ENCODE results near the gene CYFIP2. TPM values are rescaled to one million over a fixed set of nuclear protein-coding genes. Genes with fewer than 3 reads are reported as not detected.

The CYFIP2 gene
- total RNA-seq, 1 experiment from 2014 or later, result 74.7 TPM

GRCh38 chr5:157252711-157253465 is 13.0 kb upstream of the CYFIP2 start:
- Histone ChIP-seq H2BK5ac (ENCODE audit: insufficient read length, low read length) (no peak overlapping the region), H4K91ac (ENCODE audit: insufficient read length, low read depth, low read length) (no peak overlapping the region), H4K5ac (ENCODE audit: insufficient read length, low read depth, low read length) (no peak overlapping the region), H3K9ac (ENCODE audit: extremely low read depth, insufficient read length, low read length) (no peak overlapping the region), H3K23ac (ENCODE audit: insufficient read length, low read depth, low read length) (no peak overlapping the region), H3K18ac (ENCODE audit: insufficient read length, low read depth, low read length) (no peak overlapping the region), H2AK5ac (ENCODE audit: insufficient read length, low read length) (no peak overlapping the region), H4K20me1 (ENCODE audit: control insufficient read depth, insufficient read depth, insufficient read length) (no peaks in the 10 kb centered on the region), H2BK20ac (ENCODE audit: low read depth, low read length, poor library complexity, severe bottlenecking) (no peak overlapping the region), H3K4me2 (ENCODE audit: insufficient read depth, insufficient read length, low read length) (no peak overlapping the region), H2BK15ac (ENCODE audit: low read depth, low read length) (no peak overlapping the region), H2BK12ac (ENCODE audit: insufficient read length, low read depth, low read length) (no peak overlapping the region), H3K4me1 (ENCODE audit: insufficient read depth, low read length) (no peaks in the 10 kb centered on the region), H3T11ph (ENCODE audit: low read length) (no peak overlapping the region), H3K27ac (ENCODE audit: insufficient read length, low read depth, low read length) (no peak overlapping the region), H3K56ac (ENCODE audit: insufficient read length, low read depth, low read length) (no peak overlapping the region), H3K14ac (ENCODE audit: insufficient read depth, low read length) (no peak overlapping the region), H2AFZ (ENCODE audit: low read length) (no peak overlapping the region), H3K4ac (ENCODE audit: low read depth, low read length) (no peak overlapping the region), H2BK120ac (ENCODE audit: low read depth, low read length, poor library complexity, severe bottlenecking) (no peak overlapping the region), H3K27me3 (ENCODE audit: insufficient read depth, low read length) (no peaks in the 10 kb centered on the region), H3K23me2 (ENCODE audit: insufficient read length, low read depth, low read length, poor library complexity, severe bottlenecking) (no peaks in the 10 kb centered on the region), H3K79me1 (ENCODE audit: insufficient read depth, low read depth, low read length, poor library complexity, severe bottlenecking) (no peaks in the 10 kb centered on the region), H4K8ac (replicated peaks; ENCODE audit: insufficient read length, low read depth, low read length) (no peak overlapping the region), H3K79me2 (ENCODE audit: insufficient read depth, low read length) (no peaks in the 10 kb centered on the region), H3K9me3 (ENCODE audit: control insufficient read depth, low read depth, low read length) (no peaks in the 10 kb centered on the region)
- Mint-ChIP-seq H3K4me1 (peaks cover 0 to 2% of the 10 kb centered on the region in 2 experiments; a peak in 2 of 4 replicates), H3K27me3 (ENCODE audit: low read depth) (no peaks in the 10 kb centered on the region; the same call in 1 of the 2 replicates), H3K36me3 (ENCODE audit: insufficient read depth in 1 of 3, low read depth in 3 of 3) (no peaks in the 10 kb centered on the region), H3K4me3 (no peak overlapping the region), H3K9me3 (no peaks in the 10 kb centered on the region; a peak in 2 of 5 replicates), H3K27ac (no peak overlapping the region)
- no CpG with 5 or more reads among the region's 4 CpGs for WGBS (ENCODE audit: extremely low coverage, insufficient read length, low lambda C conversion rate)
- no peak for DNase-seq
- no peak for TF ChIP-seq CTCF (conservative IDR thresholded peaks at IDR 0.05)
